Mucosa of rectum (tissue), 2 donors: ENCODE results near the gene HOXA7.

Experiments
- H3K27ac ChIP-seq, 2 donors: one replicate each; pipeline ENCODE4 v1.7.0; 2013; ENCODE audit warnings: inconsistent platforms in 2 of 2, low read depth in 2 of 2, low read length in 2 of 2
- H3K27me3 ChIP-seq, 2 donors: one replicate each; pipeline ENCODE4 v1.7.0; 2013; ENCODE audit warnings: low read length in 2 of 2; ENCODE audit not compliant: control insufficient read depth in 2 of 2, insufficient read depth in 2 of 2
- H3K36me3 ChIP-seq, 2 donors: one replicate each; pipeline ENCODE4 v1.7.0; 2013; ENCODE audit warnings: low read length in 2 of 2; ENCODE audit not compliant: control insufficient read depth in 2 of 2, insufficient read depth in 2 of 2
- H3K4me1 ChIP-seq, 2 donors: one replicate each; pipeline ENCODE4 v1.7.0; 2013; ENCODE audit warnings: low read length in 2 of 2, mild to moderate bottlenecking in 1 of 2; ENCODE audit not compliant: control insufficient read depth in 2 of 2, insufficient read depth in 2 of 2
- H3K4me3 ChIP-seq, 2 donors: one replicate each; pipeline ENCODE4 v1.7.0; 2013; ENCODE audit warnings: low read length in 2 of 2
- H3K9ac ChIP-seq, 2 donors: one replicate each; pipeline ENCODE4 v1.7.0; 2013; ENCODE audit warnings: low read length in 2 of 2, low read depth in 1 of 2, mild to moderate bottlenecking in 1 of 2
- H3K9me3 ChIP-seq, 2 donors: one replicate each; pipeline ENCODE4 v1.7.0; 2013; ENCODE audit warnings: low read length in 2 of 2; ENCODE audit not compliant: control insufficient read depth in 2 of 2
- donor health status: healthy.
- donor health status: Normal muscosa, but diverticular disease.

Gene HOXA7

GRCh38 chr7:27193335-27194001 lies 37.0 kb upstream of the HOXA7 start:
- H3K27ac ChIP-seq: peak overlapping the region; percentile 91 to 93
- peak overlapping the region; percentile 78 to 92 for H3K9ac ChIP-seq
- H3K36me3 ChIP-seq: no peaks in the 10 kb centered on the region
- peaks cover 8 to 32% of the 10 kb centered on the region in 2 donors for H3K27me3 ChIP-seq
- H3K4me3 ChIP-seq: peak overlapping the region; percentile 66 to 79
- H3K9me3 ChIP-seq: peaks cover 0 to 2% of the 10 kb centered on the region in 2 donors
- H3K4me1 ChIP-seq: peaks cover 24 to 42% of the 10 kb centered on the region in 2 donors

- peaks cover 0 to 2% of the 10 kb centered on the region in 2 donors for H3K9me3 ChIP-seq
- peak overlapping the region; percentile 78 to 92 for H3K9ac ChIP-seq
- peaks cover 14 to 29% of the 10 kb centered on the region in 2 donors for H3K27me3 ChIP-seq
- peaks cover 31 to 49% of the 10 kb centered on the region in 2 donors for H3K4me1 ChIP-seq
- H3K36me3 ChIP-seq: no peaks in the 10 kb centered on the region
- H3K27ac ChIP-seq: peak overlapping the region; percentile 91 to 93
- peak overlapping the region; percentile 66 to 79 for H3K4me3 ChIP-seq
Observed at GRCh38 chr7:27192546-27193334, 36.3 kb upstream of the HOXA7 start.

DNA sequence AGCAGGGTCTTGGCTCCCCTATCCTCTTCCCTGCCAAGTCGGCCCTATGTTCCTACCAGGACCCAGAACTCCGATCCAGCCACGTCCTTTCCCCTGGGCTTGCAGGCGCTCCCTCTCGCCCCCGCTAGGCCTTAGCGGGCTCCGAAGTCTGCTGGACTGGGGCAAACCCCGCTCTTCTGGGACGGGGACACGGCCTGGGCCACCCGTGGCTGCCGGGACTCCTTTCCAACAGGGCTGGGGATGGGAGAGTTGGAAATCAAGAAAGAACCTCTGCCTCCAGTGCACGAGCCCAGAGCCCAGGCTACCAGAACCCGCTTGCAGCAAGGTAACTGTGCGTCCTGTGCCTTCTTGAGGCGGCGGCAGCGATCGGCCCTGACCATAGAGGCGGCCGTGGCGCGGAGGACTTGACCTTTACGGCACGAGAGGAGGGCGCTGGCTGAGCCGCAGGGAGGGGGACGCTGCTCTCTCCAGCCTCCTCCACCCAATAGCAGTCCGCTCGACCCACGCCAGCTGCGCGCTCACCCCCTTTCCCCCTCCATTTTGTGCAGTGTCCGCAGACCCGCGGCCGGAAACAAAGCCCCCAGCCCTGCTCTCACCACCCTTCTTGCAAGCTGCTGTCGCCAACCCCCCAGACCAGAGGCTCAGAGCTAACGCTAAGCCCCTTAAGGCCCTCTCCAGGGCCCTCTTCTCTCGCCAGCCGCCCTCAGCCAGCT lies 35.5 kb upstream of the HOXA7 start:
- peaks cover 34 to 56% of the 10 kb centered on the region in 2 donors for H3K4me1 ChIP-seq
- peak overlapping the region; percentile 78 to 92 for H3K9ac ChIP-seq
- peak overlapping the region; percentile 66 to 79 for H3K4me3 ChIP-seq
- no peaks in the 10 kb centered on the region for H3K36me3 ChIP-seq
- no peaks in the 10 kb centered on the region for H3K9me3 ChIP-seq
- H3K27ac ChIP-seq: peak overlapping the region; percentile 91 to 93
- peaks cover 14 to 27% of the 10 kb centered on the region in 2 donors for H3K27me3 ChIP-seq

DNA sequence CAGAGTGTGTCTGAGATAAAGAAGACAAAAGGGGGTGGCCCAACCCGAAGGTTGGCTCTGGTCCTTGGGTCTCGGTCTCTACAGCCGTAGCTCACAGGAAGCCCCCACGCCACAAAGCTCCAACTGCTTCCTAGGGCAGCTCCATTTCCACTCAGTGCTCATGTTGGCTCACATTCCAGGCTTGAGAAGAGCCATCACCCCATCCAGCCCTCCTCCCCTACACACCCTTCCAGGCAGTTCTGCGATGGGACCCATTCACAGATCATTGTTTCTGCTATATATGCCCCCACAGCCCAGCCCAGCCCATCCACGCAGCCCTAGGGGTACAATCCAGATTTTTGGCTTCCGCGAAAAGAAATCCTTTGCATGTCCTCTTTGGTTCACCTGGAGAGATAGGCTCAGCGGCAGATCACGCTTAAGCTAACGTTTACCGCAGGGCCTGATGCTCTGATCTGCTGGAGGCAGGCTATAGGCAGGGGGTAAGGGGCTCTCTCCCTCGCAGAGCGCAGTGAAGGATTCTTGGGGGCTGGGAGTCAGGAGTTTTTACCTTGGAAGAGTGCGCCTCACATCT lies 34.8 kb upstream of the HOXA7 start:
- Histone ChIP-seq H3K27ac (peak overlapping the region; percentile 91 to 93), H3K4me1 (peaks cover 37 to 60% of the 10 kb centered on the region in 2 donors), H3K4me3 (peak overlapping the region; percentile 66 to 79), H3K36me3 (no peaks in the 10 kb centered on the region), H3K9ac (peak overlapping the region; percentile 78 to 92), H3K9me3 (no peaks in the 10 kb centered on the region), H3K27me3 (peaks cover 14 to 27% of the 10 kb centered on the region in 2 donors)

DNA sequence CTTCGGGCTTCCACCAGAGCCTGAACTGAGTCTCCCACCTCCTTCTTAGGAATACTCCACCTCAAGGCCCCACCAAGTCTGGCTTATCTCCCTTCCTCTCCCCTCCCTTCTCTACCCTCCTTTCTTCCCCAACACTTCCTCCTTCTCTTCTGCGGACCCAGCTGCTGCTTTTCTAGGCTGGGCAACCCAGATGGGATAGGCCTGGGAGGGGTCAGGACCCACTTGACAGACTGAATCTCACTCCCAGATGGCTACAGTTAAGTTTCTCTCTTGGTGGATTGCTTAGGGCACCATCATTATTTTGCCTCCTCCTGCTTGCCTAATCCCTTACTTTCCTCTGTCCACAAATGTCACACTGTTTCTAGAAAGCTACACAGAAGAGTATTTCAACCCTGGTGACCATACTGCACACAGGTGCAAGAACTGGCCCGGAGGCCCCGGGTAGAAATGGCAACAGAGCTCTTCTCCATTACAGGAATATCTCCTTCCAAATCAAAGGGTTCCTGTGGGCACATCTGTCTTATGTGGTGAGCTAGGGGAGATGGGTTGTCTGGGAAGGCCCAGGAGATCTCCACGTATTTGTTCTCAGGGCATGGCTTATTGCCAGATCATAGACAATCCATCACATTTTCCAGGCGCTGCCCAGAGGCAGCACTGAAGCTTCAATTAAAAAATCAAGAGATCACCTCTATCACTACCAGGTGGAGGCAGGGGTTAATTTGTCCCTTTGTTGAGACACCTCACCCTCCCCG lies 33.7 kb upstream of the HOXA7 start:
- no peaks in the 10 kb centered on the region for H3K36me3 ChIP-seq
- H3K27ac ChIP-seq: peak overlapping the region; percentile 91 to 93
- peak overlapping the region; percentile 83 to 87 for H3K4me3 ChIP-seq
- peaks cover 40 to 64% of the 10 kb centered on the region in 2 donors for H3K4me1 ChIP-seq
- H3K9me3 ChIP-seq: no peaks in the 10 kb centered on the region
- peaks cover 11 to 32% of the 10 kb centered on the region in 2 donors for H3K27me3 ChIP-seq
- H3K9ac ChIP-seq: peak overlapping the region; percentile 90 to 96

DNA sequence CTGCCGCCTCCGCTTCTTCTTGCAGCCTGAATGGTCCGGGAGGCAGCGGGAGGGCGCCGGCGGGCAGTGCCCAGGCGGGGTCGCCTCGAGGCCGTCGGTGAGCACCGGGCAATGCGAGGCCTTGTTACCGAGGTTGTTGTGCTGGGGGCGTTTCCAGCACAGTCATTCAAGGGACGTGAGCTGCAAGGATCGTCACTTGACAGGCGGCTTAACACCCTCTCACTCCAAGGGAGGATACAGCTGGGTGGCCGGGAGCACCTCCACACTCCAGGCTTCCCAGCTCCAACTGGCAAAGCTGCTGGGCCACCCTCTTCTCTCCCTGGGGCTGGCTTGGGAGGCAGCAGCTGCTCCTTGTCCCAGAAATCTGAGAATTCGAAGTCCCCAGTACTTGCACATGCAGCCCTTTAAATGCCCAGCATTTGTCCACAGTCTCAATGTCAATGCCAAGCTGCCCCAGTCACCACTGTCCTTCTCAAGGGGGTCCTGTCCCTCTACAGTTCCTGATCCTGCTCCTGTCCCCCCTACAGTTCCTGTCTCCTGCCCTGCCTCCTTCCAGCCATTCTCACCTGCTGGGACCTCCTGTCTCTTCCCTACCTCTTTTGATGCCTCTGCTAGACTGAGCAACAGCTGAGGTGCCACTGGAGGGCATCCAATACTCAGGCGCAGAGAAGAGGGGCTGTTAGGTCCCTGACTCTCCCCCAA lies 33.0 kb upstream of the HOXA7 start:
- peak overlapping the region; percentile 91 to 93 for H3K27ac ChIP-seq
- no peaks in the 10 kb centered on the region for H3K9me3 ChIP-seq
- H3K27me3 ChIP-seq: peaks cover 15 to 35% of the 10 kb centered on the region in 2 donors
- peaks cover 45 to 69% of the 10 kb centered on the region in 2 donors for H3K4me1 ChIP-seq
- peak overlapping the region; percentile 83 to 87 for H3K4me3 ChIP-seq
- peak overlapping the region; percentile 90 to 96 for H3K9ac ChIP-seq
- no peaks in the 10 kb centered on the region for H3K36me3 ChIP-seq

GRCh38 chr7:27188386-27189294 lies 32.2 kb upstream of the HOXA7 start:
- Histone ChIP-seq H3K4me1 (peaks cover 50 to 73% of the 10 kb centered on the region in 2 donors), H3K27me3 (peaks cover 15 to 32% of the 10 kb centered on the region in 2 donors), H3K9me3 (no peaks in the 10 kb centered on the region), H3K36me3 (no peaks in the 10 kb centered on the region), H3K9ac (peak overlapping the region; percentile 90 to 96), H3K4me3 (peak overlapping the region; percentile 83 to 87), H3K27ac (peak overlapping the region; percentile 91 to 93)

- Histone ChIP-seq H3K4me3 (peak overlapping the region; percentile 83 to 87), H3K9me3 (no peaks in the 10 kb centered on the region), H3K4me1 (peaks cover 54 to 79% of the 10 kb centered on the region in 2 donors), H3K9ac (peak overlapping the region; percentile 90 to 96), H3K27me3 (peaks cover 15 to 30% of the 10 kb centered on the region in 2 donors), H3K36me3 (no peaks in the 10 kb centered on the region), H3K27ac (peak overlapping the region; percentile 91 to 93)
Observed at GRCh38 chr7:27187475-27188385, 31.3 kb upstream of the HOXA7 start.
